H9 (cell line): Measurements from ENCODE around the gene TNMD. TPM values are rescaled to one million over a fixed set of nuclear protein-coding genes. Genes with fewer than 3 reads are reported as not detected.

Source experiments
- DNase-seq: peaks from one replicate; pipeline ENCODE4 v3.0.0-alpha.2; 2017
- H2AFZ ChIP-seq: one replicate; pipeline ENCODE4 v1.6.1; 2013; ENCODE audit warnings: mild to moderate bottlenecking, low read length, control low read depth, moderate library complexity
- H2AK5ac ChIP-seq: 2 replicates; pipeline ENCODE4 v1.6.1; 2013; ENCODE audit warnings: low read length, control low read depth, mixed read lengths; ENCODE audit not compliant: insufficient read length
- H2BK120ac ChIP-seq: one replicate; pipeline ENCODE4 v1.6.1; 2013; ENCODE audit warnings: low read depth, mild to moderate bottlenecking, low read length, control low read depth, inconsistent platforms; ENCODE audit not compliant: poor library complexity, severe bottlenecking
- H2BK12ac ChIP-seq: 2 replicates; pipeline ENCODE4 v1.6.1; 2013; ENCODE audit warnings: low read length, control low read depth, mixed read lengths, low read depth; ENCODE audit not compliant: insufficient read length
- H2BK15ac ChIP-seq: 2 replicates; pipeline ENCODE4 v1.6.1; 2013; ENCODE audit warnings: low read depth, low read length, control low read depth
- H2BK20ac ChIP-seq: one replicate; pipeline ENCODE4 v1.6.1; 2013; ENCODE audit warnings: low read depth, mild to moderate bottlenecking, low read length, control low read depth, inconsistent platforms; ENCODE audit not compliant: poor library complexity, severe bottlenecking
- H2BK5ac ChIP-seq: 2 replicates; pipeline ENCODE4 v1.6.1; 2013; ENCODE audit warnings: low read length, control low read depth, mixed read lengths; ENCODE audit not compliant: insufficient read length
- H3K14ac ChIP-seq: 2 replicates; pipeline ENCODE4 v1.6.1; 2013; ENCODE audit warnings: low read length, control low read depth; ENCODE audit not compliant: insufficient read depth
- H3K18ac ChIP-seq: 2 replicates; pipeline ENCODE4 v1.6.1; 2013; ENCODE audit warnings: low read depth, mild to moderate bottlenecking, mixed read lengths, low read length, control low read depth; ENCODE audit not compliant: insufficient read length
- H3K23ac ChIP-seq: 2 replicates; pipeline ENCODE4 v1.6.1; 2013; ENCODE audit warnings: low read length, control low read depth, mixed read lengths, low read depth; ENCODE audit not compliant: insufficient read length
- H3K23me2 ChIP-seq: 2 replicates; pipeline ENCODE4 v1.6.1; 2013; ENCODE audit warnings: low read depth, mild to moderate bottlenecking, mixed read lengths, low read length, control low read depth; ENCODE audit not compliant: insufficient read length, poor library complexity, severe bottlenecking
- H3K27ac ChIP-seq: 2 replicates; pipeline ENCODE4 v1.5.1; 2013; ENCODE audit warnings: low read length, control low read depth, mixed read lengths, low read depth; ENCODE audit not compliant: insufficient read length
- H3K27me3 ChIP-seq: 2 replicates; pipeline ENCODE4 v1.6.1; 2013; ENCODE audit warnings: low read length, control low read depth, inconsistent platforms; ENCODE audit not compliant: insufficient read depth
- H3K4ac ChIP-seq: 2 replicates; pipeline ENCODE4 v1.6.1; 2013; ENCODE audit warnings: low read depth, mild to moderate bottlenecking, control low read depth, inconsistent platforms, low read length, moderate library complexity
- H3K4me1 ChIP-seq: 2 replicates; pipeline ENCODE4 v1.6.1; 2013; ENCODE audit warnings: low read length, control low read depth, inconsistent platforms; ENCODE audit not compliant: insufficient read depth
- H3K4me2 ChIP-seq: 2 replicates; pipeline ENCODE4 v1.6.1; 2013; ENCODE audit warnings: low read length, control low read depth, mixed read lengths; ENCODE audit not compliant: insufficient read length, insufficient read depth
- H3K56ac ChIP-seq: 2 replicates; pipeline ENCODE4 v1.6.1; 2013; ENCODE audit warnings: low read depth, mild to moderate bottlenecking, mixed read lengths, low read length, control low read depth; ENCODE audit not compliant: insufficient read length
- H3K79me1 ChIP-seq: 2 replicates; pipeline ENCODE4 v1.6.1; 2013; ENCODE audit warnings: low read depth, mild to moderate bottlenecking, moderate library complexity, low read length, control low read depth, inconsistent platforms; ENCODE audit not compliant: insufficient read depth, poor library complexity, severe bottlenecking
- H3K79me2 ChIP-seq: 2 replicates; pipeline ENCODE4 v1.6.1; 2013; ENCODE audit warnings: low read length, control low read depth, inconsistent platforms; ENCODE audit not compliant: insufficient read depth
- H3K9ac ChIP-seq: 2 replicates; pipeline ENCODE4 v1.6.1; 2013; ENCODE audit warnings: low read length, control low read depth, mixed read lengths; ENCODE audit not compliant: insufficient read length; ENCODE audit errors: extremely low read depth
- H3K9me3 ChIP-seq: one replicate; pipeline ENCODE4 v1.6.1; 2013; ENCODE audit warnings: low read depth, low read length, inconsistent platforms; ENCODE audit not compliant: control insufficient read depth
- H3T11ph ChIP-seq: one replicate; pipeline ENCODE4 v1.6.1; 2013; ENCODE audit warnings: mild to moderate bottlenecking, low read length, control low read depth, inconsistent platforms
- H4K20me1 ChIP-seq: one replicate; pipeline ENCODE4 v1.6.1; 2013; ENCODE audit not compliant: control insufficient read depth, insufficient read length, insufficient read depth
- H4K5ac ChIP-seq: 2 replicates; pipeline ENCODE4 v1.6.1; 2013; ENCODE audit warnings: low read depth, mild to moderate bottlenecking, mixed read lengths, low read length, control low read depth; ENCODE audit not compliant: insufficient read length
- H4K8ac ChIP-seq: replicated peaks from 2 replicates; pipeline ENCODE4 v1.6.1; 2013; ENCODE audit warnings: low read length, control low read depth, mixed read lengths, low read depth; ENCODE audit not compliant: insufficient read length
- H4K91ac ChIP-seq: 2 replicates; pipeline ENCODE4 v1.6.1; 2013; ENCODE audit warnings: low read depth, mild to moderate bottlenecking, moderate library complexity, mixed read lengths, low read length, control low read depth; ENCODE audit not compliant: insufficient read length
- H3K27ac Mint-ChIP-seq, 3 experiments: 2 replicates in 2 of 3; 3 replicates in 1 of 3; pipeline ENCODE4 v1.8.0; 2020 to 2021; ENCODE audit warnings: mixed read lengths in 3 of 3, mild to moderate bottlenecking in 1 of 3, moderate library complexity in 1 of 3
- H3K27me3 Mint-ChIP-seq: 2 replicates; pipeline ENCODE4 v1.8.0; 2021; ENCODE audit warnings: low read depth, mild to moderate bottlenecking, moderate library complexity, mixed read lengths
- H3K36me3 Mint-ChIP-seq, 3 experiments: 2 replicates in 2 of 3; 3 replicates in 1 of 3; pipeline ENCODE4 v1.8.0; 2020 to 2021; ENCODE audit warnings: low read depth in 3 of 3, mixed read lengths in 3 of 3; ENCODE audit not compliant: insufficient read depth in 1 of 3
- H3K4me1 Mint-ChIP-seq, 2 experiments: 2 replicates each; pipeline ENCODE4 v1.8.0; 2020; ENCODE audit warnings: mixed read lengths in 2 of 2
- H3K4me3 Mint-ChIP-seq, 2 experiments: 2 replicates in 1 of 2; 3 replicates in 1 of 2; pipeline ENCODE4 v1.8.0; 2020 to 2021; ENCODE audit warnings: mild to moderate bottlenecking in 2 of 2, mixed read lengths in 2 of 2, moderate library complexity in 1 of 2
- H3K9me3 Mint-ChIP-seq, 2 experiments: 2 replicates in 1 of 2; 3 replicates in 1 of 2; pipeline ENCODE4 v1.8.0; 2020; ENCODE audit warnings: mild to moderate bottlenecking in 2 of 2, mixed read lengths in 2 of 2, moderate library complexity in 1 of 2
- CTCF ChIP-seq: fragments of 200-600 bp; sonication (generic); conservative IDR thresholded peaks from 3 replicates; pipeline ENCODE4 v1.8.0; 2021; ENCODE audit warnings: antibody characterized with exemption, mild to moderate bottlenecking
- WGBS: extraction: QIAGEN DNeasy Blood & Tissue Kit; methylation state at CpG from one replicate; pipeline ENCODE4 v1.1.7; 2013; ENCODE audit warnings: missing lambda C conversion rate, low lambda C conversion rate, mixed read lengths; ENCODE audit not compliant: insufficient read length; ENCODE audit errors: extremely low coverage; 5-methylcytosine and 5-hydroxymethylcytosine counted together
- total RNA-seq: library from RNA; stranded (reverse); gene quantifications from 2 replicates; pipeline ENCODE4 v1.2.1, GENCODE V29; 2021

The TNMD gene
- total RNA-seq, 1 experiment from 2014 or later = 1.7 TPM

- no peak overlapping the region for H3K27ac Mint-ChIP-seq
- H3K79me1 ChIP-seq = no peaks in the 10 kb centered on the region
- no peaks in the 10 kb centered on the region; the same call in 1 of the 2 replicates for H3K4me1 ChIP-seq
- H3K4me1 Mint-ChIP-seq = peaks cover 8 to 12% of the 10 kb centered on the region in 2 experiments
- no peaks in the 10 kb centered on the region for H3K79me2 ChIP-seq
- H3K56ac ChIP-seq = no peak overlapping the region
- H3K4me3 Mint-ChIP-seq = peak overlapping the region; percentile 84 to 96; a peak in 4 of 5 replicates
- H2BK20ac ChIP-seq = no peak overlapping the region
- no peak overlapping the region for H2AK5ac ChIP-seq
- H2BK12ac ChIP-seq = no peak overlapping the region
- H3T11ph ChIP-seq = no peak overlapping the region
- H3K9me3 Mint-ChIP-seq = peaks cover 4 to 55% of the 10 kb centered on the region in 2 experiments; a peak in 4 of 5 replicates
- H3K18ac ChIP-seq = no peak overlapping the region
- H4K5ac ChIP-seq = no peak overlapping the region
- H2BK120ac ChIP-seq = no peak overlapping the region
- H2BK5ac ChIP-seq = no peak overlapping the region
- no peak for TF ChIP-seq CTCF
- H3K23me2 ChIP-seq = no peaks in the 10 kb centered on the region
- H3K9ac ChIP-seq = no peak overlapping the region
- no peak for DNase-seq
- no peak overlapping the region for H3K27ac ChIP-seq
- no peak overlapping the region for H2AFZ ChIP-seq
- peaks cover 10 to 42% (median 31%) of the 10 kb centered on the region in 3 experiments for H3K36me3 Mint-ChIP-seq
- H4K8ac ChIP-seq = no peak overlapping the region
- no peak overlapping the region for H2BK15ac ChIP-seq
- H3K23ac ChIP-seq = no peak overlapping the region
- no peak overlapping the region for H3K4me2 ChIP-seq
- H3K14ac ChIP-seq = no peak overlapping the region
- H4K91ac ChIP-seq = no peak overlapping the region
- no CpG with 5 or more reads among the region's 5 CpGs for WGBS
- H3K27me3 Mint-ChIP-seq = no peaks in the 10 kb centered on the region; the same call in 1 of the 2 replicates
- H3K4ac ChIP-seq = no peak overlapping the region
- no peaks in the 10 kb centered on the region for H4K20me1 ChIP-seq
- no peaks in the 10 kb centered on the region for H3K27me3 ChIP-seq
- no peaks in the 10 kb centered on the region for H3K9me3 ChIP-seq
Observed at GRCh38 chrX:100635040-100635439, 50.3 kb downstream of the TNMD start.
